HG03575 (cell line): ENCODE measurements around the gene TCEA2.

ENCODE experiments used
- ATAC-seq: cut with Tn5 transposase; IDR thresholded peaks from one replicate; pipeline ENCODE4 v1.9.1; 2021; ENCODE audit not compliant: unreplicated experiment, insufficient number of reproducible peaks, low FRiP score; ENCODE audit errors: extremely low read depth

The TCEA2 gene

DNA sequence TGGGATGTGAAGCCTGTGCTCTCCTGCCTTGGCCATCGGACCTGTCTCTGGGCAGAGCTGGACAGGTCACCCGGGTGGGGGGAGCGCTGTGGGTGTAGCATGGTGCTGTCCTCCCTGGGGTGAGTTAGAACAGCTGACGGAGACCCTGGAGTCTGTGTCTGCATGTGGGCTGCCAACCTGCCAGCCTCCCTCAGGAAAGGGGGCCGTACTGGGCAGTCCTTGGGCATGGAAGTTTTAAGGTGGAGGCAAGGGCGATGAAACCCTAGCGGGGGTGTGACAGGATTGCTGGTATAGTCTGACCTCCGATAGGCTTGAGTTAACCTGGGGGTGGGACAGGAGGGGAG is 16.0 kb upstream of the TCEA2 start:
- ATAC-seq, result no peak

DNA sequence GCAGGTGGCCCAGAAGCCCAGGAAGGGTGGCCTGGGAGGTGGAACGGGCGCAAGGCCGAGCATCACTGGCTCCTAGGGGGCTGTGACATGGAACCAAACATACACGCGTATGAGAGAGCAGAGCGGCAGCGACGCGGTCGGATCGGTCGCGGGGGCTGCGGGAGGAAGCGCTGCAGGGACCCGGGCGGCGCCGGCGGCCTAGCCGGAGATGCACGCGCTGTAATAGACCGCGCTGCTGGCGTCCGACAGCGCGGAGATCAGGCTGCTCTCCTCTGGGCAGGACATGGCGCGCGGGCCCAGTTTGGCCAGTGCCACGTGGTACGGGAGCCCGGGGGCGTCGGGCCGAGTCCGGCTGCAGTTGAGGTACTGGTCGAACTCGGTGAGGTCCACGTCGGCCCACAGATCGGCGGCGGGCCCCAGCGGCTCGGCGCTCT is 15.0 kb upstream of the TCEA2 start:
- no peak for ATAC-seq

DNA sequence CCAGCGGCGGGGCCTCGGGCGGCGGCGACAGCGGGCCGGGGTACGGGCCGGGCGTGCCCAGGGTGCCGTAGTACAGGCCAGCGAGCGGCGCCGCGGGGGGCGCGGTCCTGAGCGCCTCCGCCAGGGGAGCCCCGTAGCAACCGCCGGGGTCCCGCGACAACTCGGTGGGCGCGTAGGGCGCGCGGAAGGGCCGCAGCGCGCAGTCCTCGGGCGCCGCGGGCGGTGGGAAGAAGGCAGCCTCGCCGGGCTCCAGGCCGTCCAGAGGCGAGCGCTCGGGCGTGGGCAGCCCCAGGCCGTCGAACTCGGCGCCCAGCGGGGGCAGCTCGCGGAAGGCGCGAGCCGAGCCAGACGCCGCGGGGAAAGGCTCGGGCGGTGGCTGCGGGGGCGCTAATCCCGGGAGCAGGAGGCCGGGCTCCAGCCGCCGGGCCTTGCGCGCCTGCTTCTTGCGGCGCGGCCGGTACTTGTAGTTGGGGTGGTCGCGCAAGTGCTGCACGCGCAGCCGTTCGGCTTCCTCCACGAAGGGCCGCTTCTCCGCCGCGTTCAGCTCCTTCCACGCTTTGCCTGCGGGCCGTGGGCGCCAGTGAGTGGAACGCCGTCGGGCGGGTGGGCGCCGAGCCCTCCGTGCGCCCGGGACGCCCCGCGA is 14.5 kb upstream of the TCEA2 start:
- no peak for ATAC-seq

DNA sequence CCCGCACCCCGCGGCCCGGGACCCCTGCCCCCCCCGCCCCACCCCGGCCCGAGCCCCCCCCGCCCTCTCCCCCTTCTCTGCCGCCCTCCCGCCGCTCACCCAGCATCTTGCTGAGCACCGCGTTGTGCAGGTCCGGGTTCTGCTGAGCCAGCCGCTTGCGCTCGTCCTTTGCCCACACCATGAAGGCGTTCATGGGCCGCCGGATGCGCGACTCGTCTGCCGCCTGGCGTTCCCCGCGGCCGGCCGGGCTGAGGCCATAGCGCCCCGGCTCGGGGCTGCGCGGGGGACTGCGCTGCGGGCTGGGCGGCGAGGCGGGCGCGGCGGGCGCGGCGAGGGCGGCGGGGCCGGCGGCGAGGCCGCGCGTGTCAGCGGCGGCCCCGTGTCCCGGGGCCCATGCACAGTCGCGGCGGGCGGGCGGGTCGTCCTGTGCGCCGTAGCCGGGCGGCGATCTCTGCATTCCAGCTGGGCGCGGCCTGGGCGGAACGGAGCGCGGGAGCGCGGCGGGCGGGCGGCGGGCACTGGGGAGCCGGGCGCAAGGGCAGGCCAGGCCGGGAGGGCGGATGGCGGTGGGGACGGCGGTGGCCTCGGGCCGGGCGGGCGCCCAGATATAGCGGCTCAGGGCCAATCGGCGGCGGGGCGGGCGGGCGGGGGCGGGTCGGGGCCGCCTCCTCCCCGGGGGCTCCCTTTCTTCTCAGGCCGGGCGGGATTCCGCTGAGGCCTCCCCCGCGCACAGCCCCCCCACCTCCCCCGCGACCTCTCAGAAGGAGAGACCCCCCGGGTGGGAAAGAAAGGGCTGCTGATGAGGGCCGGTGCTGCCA is 13.7 kb upstream of the TCEA2 start, which contains the start of gene SOX18:
Gene SOX18 (minus strand): TSS at position 580 of the 818 bp plus-strand sequence. CDS start 123 bp downstream, at position 457.
- ATAC-seq, result no peak

DNA sequence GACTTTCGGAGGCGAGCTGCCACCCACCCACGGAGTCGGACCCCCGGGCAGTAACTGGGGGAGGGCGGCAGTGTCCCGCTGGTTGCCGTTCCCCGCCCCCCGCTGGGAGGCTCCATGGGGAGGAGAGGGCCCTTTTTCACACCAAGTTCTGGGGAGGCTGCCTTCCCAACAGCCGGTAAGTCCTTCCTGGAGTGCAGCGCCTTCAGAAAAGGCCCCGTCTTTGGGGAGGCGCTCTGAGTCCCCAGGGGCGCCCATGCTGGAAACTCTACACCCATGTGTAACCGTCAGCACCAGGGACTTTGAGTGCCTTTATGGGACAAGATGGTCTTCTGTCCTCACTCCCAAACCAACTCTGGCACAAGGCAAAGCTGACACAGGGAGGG is 13.1 kb upstream of the TCEA2 start:
- ATAC-seq, result no peak

DNA sequence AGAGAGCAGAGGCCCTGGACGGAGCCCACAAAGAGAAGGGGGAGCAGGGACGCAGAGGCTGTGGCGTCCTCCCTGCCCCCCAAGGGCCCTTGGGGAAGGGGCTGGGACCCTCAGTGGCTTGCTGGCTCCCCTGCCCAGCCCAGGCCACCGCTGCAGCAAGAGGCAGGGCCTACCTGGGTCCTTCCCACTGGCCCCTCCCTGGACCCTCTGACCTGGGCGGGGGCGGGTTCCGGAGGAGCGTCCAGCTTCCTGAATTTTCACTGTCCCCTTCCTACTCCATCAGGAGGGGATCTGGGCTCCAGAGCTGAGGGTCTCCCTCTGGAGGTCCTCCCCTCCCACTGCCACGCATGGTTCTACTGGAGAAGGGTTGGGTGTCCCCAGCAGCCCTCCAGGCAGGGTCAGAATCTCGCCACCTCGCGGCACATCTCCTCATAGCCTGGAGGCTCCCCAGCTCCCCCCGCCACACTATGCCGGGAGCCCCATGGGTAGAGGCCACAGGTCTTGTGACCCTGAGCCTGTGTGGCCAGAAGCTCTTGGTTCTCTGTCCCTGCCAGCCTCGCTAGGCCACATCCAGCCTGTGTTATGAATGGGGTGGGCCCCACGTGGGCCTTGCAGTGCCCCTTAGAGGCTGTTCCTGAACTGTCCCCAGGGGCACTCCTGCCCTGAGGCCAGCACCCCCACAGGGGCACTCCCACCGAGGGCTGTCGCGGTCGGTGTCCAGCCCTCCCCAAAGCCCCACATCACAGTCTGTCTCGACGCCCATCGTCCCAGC is 12.6 kb upstream of the TCEA2 start:
- ATAC-seq, result no peak

DNA sequence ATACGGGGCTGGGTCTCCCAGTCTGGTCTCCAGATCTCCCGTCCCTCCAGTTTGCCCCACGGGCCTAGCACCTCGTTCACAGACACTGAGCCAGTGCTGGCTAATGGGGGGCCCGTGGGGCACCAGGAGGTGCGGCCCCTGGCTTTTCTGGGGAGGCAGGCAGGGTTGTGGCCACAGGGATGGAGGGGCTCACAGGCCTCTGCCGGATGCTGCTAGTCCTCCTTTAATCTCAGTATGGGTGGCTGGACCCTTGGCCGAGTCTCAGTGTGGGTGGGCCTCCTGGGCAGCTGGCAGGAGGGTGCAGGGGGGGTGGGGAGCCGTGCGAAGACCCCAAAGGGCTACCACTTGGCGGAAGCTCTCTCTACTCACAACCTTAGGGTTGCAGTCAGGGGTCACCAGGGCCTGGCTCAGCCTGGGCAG is 12.0 kb upstream of the TCEA2 start:
- ATAC-seq, result no peak

DNA sequence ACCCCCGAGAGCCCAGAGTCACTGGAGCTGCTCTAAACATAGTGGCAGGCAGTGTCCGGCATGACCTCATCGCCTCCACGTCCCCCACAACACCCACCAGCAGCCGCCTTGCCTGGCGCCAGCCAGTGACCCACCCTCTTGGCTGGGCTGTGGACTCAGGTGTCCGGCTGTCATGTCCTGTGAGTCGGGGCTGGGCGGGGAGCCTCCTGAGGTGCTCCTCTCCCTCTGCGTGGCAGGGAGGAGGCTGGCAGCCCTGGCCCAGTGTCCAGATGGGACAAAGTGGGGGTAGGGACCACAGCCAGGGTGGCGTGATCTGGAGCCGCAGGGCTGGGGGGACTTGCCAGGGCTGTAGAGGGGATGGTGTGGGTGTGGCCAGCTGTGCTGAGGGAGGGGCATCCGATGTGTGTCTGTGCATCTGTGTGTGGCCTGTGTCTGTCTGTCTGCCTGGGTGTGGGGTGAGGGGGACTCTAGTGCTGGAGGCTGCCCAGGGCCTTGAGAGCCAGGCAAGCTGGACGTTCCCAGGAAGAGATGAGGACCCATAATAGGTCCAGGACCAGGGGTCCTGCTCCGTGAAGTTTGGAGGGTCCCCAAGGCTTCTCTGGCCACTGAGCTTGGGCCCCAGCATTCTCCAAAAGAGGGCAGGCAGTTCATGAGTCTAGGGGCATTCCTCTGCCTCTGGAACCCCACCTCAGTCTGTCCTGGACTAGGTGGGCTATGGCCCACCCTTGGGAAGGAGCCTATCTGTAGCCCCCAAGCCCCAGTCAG is 11.3 kb upstream of the TCEA2 start:
- ATAC-seq, result no peak

DNA sequence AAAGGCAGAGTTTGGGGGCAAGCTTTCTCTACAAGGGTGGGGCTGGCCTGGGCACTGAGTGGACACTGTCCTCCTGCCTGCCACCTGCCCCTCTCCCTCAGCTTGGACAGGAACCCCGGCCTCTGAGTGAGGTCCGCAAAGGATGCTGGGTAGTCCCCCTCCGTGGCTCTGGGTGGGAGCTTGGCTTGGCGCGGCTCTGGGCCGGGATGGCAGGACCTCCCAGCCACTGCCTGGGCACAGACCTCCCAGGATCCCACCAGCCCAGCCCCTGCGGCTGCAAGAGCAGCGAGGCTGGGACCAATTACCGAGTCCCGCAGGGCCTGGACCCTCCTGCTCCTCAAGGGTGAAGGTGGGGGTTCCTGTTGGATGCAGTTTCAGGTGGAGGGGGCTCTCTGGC is 10.7 kb upstream of the TCEA2 start:
- ATAC-seq, result no peak

DNA sequence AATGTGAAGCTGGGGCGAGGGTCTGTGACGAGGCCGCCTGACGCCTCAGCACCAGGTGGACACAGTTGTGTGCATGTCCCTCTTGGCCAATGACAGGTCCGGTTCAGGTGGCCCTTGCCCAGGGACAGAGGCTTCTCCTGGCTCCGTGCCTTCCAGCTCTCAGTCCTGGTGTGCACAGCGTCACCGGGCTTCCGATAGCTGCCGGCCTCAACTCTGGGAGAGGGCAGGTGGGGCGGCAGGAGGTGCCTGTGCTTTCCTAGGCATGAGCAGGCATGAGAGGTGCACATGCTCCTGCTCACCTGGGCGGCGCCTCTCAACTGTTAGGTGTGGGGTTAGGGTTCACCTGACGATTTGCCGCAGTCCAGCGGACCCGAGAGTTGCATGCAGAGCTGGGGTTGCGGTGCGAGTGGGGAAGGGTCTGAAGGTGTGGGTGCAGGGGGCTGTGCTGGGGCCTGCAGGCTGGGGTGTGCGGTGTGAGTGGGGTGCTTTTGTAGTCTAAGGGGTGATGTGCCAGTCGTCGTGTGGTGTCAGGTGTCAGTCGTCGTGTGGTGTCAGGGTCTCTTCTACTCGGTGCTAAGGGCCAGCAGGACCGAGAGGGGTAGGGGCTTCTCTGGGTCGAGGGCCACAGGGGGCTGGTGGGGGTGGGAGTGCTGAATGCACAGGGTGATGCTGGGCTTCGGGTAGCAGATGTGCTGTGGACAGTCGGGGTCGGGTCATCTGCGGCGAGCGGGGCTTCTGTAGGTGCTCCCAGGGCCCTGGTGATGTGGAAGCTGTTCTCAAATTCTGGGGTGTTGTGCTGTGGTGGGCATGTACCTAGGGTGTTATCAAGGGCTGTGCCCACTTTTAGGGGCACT is 9.8 kb upstream of the TCEA2 start:
- ATAC-seq, result no peak

DNA sequence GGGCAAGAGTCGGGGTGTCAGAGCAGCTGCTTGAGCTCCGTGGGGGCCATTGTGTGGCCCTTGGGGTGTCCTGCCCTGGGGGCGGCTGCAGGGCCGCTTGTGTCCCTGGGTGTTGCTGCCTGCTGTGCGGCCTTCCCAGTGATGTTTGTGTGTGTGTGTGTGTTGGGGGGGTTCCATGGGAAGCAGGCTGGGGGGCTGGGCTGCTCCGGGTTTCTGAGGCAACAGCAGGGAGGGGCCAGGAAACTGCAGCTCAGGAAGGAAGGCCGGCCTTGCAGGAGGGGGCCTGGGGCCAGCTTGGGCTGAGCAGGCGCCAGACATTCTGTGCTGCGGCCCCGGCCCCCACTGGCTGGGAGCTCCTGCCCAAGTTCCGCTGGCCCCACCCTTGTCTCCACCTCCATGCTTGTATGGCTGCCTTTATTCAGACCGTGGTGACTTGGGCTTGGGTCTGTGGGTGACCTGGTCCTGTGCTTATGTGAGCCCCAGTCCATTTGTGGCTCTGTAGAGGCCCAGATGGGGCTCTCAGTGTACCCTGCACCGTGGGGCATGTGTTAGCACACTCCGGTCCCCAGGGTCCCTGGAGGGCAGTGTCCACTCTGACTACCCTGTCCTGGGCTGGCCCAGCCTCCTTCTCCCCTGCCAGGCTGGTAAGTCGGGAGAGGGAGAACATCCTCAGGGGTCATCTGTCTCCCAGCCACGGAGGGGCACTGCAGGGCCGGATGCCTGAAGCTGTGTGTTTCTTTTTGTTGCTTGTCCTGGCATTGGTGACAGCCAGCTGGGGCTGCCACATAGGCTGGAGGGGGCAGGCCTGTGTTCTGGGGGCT is 8.9 kb upstream of the TCEA2 start:
- ATAC-seq, result no peak

DNA sequence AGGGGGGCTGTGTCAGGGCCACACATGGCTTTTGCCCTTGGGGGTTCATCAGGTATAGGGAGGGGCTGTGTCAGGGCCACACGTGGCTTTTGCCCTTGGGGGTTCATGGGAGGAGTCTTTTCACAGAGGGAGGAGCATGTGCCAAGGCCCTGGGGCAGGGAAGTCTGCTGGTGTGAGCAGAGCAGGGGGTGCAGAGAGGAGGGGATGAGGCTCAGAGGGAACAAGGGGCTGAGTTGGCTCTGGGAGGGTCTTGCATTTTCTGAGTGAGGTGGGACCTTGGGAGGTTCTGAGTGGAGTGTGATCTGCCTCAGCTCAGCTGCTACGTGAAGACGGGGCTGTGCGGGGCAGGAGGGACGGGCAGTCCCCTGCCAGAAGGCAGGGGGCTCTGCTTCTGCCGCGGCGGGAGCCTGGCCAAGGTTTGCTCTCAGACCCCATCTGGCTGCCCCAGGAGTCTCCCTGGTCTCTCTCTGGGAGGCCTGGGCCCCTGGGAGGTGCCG is 7.6 kb upstream of the TCEA2 start:
- no peak for ATAC-seq

DNA sequence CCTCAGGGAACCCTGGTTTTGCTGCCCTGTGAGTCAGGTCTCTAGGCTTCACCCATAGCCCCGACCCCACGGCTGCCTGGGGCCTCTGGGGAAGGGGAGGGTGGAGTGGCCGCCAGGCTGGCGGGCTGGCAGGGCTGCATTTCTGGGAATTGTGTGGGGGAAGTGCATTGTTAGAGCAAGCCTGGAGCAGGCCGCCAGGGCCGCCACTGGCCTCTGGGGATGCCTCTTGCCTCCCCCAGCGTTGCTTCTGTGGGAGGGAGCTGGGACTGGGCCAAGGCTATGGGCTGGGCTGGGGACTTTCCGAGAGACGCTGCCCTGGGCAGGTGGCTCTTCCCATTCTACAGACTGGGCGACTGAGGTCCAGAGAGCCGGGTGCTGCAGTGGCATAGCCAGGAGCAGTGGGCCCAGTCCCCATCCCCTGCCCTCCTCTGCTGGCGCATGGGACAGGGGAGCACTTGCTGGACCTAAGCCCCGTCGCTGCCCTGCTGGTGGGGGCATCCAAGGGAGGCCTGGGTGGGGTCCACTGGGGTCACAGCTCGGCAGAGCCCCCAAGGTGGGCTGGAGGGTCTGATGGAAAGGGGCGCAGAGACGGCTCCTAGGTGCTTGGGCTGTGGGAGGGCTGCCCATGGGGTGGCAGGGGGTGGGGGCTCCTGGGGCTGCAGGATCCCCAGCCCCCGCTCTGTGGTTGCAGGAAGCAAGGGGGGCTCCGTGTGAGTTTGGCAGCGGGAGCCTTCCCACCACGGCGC is 6.9 kb upstream of the TCEA2 start:
- no peak for ATAC-seq

DNA sequence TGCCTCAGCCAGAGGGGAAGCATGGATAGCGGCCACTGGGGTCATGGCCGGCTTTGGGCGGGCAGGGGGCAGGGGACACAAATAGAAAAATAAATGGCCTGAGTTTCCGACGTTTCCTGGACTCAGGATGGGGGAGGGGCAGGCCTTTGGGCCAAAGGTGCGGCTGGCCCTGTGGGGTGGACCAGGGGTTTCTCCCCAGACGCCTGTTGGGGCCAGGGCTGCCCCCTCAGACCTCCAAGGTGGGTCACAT is 6.4 kb upstream of the TCEA2 start:
- no peak for ATAC-seq

DNA sequence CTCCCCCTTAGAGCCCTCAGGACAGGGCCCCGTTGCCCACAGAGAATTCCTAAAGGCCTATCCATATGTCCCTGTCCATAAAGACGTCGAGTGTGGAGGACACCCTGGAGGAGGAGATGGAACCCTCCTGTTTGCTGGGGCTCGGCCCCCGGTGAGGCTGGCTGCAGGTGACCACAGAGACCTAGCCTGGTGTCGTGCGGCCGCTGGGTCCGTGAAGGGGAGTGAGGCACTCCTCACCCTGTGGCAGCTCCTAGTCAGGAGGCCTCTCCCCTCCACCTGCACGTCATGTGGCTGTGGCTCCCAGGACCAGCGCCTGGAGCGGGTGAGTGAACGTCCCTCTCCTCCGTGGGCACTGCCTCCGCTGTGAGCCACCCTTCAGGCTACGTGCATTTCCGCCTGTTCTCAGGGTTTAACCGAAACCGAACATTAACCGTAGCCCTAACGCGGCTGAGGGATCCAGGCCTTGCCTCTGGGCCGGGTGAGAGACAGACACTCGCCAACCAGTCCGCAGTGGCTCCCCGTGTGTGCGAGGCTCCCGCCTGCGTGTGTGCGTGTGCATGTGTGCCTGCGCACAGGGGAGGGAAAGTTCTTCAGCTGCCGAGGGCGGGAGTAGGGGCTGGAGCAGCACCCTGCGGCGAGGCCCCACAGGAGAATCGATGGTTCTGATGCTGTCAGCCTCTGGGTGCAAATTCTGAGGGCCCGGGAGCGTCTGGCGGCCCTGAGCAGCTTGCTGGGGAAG is 5.9 kb upstream of the TCEA2 start:
- no peak for ATAC-seq

DNA sequence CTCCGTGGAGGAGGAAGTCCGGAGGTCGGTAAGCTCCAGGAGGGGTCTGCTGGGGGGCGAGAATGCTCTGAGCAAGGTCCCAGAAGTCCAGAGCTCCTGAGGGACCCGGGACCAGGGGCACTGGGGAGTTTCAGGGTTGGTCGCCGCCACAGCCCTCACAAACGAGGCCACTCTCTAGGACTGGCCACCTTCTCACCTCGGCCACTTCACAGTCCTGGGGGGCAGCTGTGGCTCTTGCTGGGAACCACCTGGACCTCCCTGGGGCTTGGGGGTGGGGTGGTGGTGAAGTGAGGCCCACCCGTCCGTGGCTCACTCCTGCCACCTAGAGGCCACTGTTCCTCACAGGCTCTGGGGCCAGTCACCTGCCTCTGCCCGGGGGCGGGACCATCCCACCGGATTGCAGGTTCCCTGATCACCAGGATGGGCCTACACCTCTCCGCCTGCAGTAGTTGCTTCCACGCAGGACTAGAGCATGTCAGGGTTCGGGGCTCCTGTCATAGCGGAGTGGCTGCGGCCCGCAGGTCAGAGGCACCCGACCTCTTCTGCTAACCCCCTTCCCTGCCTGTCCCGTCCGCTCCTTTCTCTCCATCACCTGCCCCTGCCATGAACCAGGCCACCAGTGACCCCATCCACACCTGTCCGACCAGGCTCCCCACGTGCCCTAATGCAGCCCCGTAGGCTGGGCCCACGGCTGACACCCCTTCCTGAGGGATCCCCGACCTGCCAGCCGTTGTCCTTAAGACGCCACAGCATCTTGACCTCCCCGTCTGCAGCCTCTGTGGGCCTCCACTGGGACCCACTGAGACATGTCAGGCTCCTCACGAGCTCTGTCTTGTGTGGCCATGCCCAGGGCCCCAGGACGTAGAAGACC is 5.1 kb upstream of the TCEA2 start:
- no peak for ATAC-seq
